Transverse colon (tissue), 4 donors: ENCODE results near the gene AADAT.

Experiments
- EP300 ChIP-seq: sonication (generic); formaldehyde crosslinking; IDR thresholded peaks from one replicate; pipeline ENCODE4 v1.6.1; 2017; ENCODE audit warnings: antibody characterized with exemption, low read depth
- POLR2A ChIP-seq: fragments of 450-650 bp; IDR thresholded peaks from one replicate; pipeline ENCODE4 v1.6.1; 2016; ENCODE audit warnings: antibody characterized with exemption, mild to moderate bottlenecking, moderate library complexity
- POLR2AphosphoS5 ChIP-seq, 3 donors: sonication (generic); formaldehyde crosslinking; IDR thresholded peaks; one replicate each; pipeline ENCODE4 v1.6.1; 2016; ENCODE audit warnings: antibody characterized with exemption in 3 of 3
- TF ChIP-seq, protein P1 (sequence below), 5 experiments: fragments of 200-600 bp in 3 of 5; fragments of 450-650 bp in 2 of 5; sonication (generic) in 3 of 5; IDR thresholded peaks; 1 replicate in 2 of 5; 2 replicates in 3 of 5; pipeline ENCODE4 v1.5.1; 2016 to 2017; ENCODE audit warnings: antibody characterized with exemption in 5 of 5, inconsistent platforms in 3 of 5, mild to moderate bottlenecking in 2 of 5, moderate library complexity in 1 of 5

DNA sequence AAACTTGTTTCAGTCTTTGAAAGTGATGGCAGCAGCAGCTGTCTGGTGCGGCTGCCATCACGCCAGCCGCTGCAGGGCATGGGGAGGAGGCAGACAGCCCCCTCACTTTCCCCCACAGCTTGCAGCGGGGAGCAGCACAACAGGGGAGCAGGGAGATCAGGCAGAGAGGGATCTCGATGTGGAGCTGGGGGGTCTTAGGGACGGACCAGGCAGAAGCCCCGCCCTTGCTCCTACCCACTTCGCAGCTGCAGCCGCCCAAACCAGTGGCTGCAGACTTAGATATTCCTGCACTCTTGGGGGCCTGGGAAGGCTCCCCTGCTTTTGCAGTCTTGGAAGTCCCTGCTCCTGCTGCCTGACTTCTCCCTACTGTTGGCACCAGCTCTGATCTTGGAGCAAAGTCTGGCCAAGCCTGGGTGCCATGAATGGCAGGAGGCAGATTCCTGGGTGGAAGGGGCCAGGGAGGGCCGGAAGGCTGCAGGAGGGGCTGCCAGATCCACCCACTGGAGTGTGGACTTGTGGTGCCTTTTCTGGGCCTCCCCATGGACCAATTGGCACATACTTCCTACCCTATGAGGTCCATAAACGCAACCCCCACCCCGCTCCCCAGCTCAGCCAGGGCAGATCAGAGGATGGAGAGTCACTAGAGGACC lies 49.6 kb downstream of the AADAT start:
- TF ChIP-seq, protein P1, sequence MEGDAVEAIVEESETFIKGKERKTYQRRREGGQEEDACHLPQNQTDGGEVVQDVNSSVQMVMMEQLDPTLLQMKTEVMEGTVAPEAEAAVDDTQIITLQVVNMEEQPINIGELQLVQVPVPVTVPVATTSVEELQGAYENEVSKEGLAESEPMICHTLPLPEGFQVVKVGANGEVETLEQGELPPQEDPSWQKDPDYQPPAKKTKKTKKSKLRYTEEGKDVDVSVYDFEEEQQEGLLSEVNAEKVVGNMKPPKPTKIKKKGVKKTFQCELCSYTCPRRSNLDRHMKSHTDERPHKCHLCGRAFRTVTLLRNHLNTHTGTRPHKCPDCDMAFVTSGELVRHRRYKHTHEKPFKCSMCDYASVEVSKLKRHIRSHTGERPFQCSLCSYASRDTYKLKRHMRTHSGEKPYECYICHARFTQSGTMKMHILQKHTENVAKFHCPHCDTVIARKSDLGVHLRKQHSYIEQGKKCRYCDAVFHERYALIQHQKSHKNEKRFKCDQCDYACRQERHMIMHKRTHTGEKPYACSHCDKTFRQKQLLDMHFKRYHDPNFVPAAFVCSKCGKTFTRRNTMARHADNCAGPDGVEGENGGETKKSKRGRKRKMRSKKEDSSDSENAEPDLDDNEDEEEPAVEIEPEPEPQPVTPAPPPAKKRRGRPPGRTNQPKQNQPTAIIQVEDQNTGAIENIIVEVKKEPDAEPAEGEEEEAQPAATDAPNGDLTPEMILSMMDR (IDR thresholded peaks at IDR 0.05) = no peak
- TF ChIP-seq POLR2AphosphoS5 (IDR thresholded peaks at IDR 0.05) (no peak), POLR2A (no peak), EP300 (no peak)
